ENCODE data around the gene OSBP. TPM values are rescaled to one million over a fixed set of nuclear protein-coding genes. Genes with fewer than 3 reads are reported as not detected.

OSBP gene
- total RNA-seq, 6 donors from 2014 or later = 24.4 to 52.6 (median 35.0) TPM

DNA sequence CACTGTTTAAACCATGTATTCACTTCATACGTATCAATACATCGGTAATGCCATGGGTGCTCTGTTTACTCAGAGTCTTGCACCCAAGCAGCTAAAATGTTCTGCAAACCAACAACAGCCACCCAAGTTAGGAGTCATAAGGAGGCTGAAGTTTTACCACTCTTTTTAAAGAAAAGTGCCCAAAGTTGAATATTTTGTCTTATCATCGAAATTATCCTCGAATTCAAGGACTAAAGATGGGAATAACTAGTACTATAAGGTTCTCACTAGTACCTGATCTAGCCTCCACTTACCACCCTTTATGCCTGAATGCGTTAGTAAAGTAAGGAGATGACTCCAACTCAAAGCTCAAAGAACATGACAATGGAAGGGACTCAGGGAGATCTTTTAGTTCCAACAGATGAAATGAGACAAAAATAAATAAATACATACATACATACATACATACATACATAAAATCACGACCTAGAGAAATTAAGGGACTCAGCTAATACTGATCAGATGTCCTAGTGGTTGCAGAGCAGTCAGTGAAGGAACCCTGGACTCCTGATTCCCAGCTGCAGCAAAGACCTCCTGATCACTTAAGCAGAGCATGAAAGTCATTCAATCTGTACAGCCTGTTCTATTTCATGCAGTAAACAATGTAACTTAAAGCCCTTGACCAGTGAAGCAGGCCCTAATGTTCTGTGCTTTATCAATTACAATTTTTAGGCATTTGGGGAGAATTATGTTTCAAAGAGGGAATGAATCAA lies 7.7 kb downstream of the OSBP start:
- 93 to 95% methylated on average over 6 of the region's 6 CpGs for WGBS, 2 donors
- Histone ChIP-seq H3K4me1 (peaks cover 16 to 19% (median 18%) of the 10 kb centered on the region in 4 donors), H3K4me3 (no peak overlapping the region), H3K27me3 (no peaks in the 10 kb centered on the region), H3K36me3 (peaks cover 29 to 78% (median 59%) of the 10 kb centered on the region in 4 donors), H3K27ac (no peak overlapping the region), H3K9me3 (no peaks in the 10 kb centered on the region)
- TF ChIP-seq EP300 (IDR thresholded peaks at IDR 0.05) (no peak), POLR2AphosphoS5 (IDR thresholded peaks at IDR 0.05) (no peak), POLR2A (IDR thresholded peaks at IDR 0.05) (no peak)
- TF ChIP-seq, protein P1, sequence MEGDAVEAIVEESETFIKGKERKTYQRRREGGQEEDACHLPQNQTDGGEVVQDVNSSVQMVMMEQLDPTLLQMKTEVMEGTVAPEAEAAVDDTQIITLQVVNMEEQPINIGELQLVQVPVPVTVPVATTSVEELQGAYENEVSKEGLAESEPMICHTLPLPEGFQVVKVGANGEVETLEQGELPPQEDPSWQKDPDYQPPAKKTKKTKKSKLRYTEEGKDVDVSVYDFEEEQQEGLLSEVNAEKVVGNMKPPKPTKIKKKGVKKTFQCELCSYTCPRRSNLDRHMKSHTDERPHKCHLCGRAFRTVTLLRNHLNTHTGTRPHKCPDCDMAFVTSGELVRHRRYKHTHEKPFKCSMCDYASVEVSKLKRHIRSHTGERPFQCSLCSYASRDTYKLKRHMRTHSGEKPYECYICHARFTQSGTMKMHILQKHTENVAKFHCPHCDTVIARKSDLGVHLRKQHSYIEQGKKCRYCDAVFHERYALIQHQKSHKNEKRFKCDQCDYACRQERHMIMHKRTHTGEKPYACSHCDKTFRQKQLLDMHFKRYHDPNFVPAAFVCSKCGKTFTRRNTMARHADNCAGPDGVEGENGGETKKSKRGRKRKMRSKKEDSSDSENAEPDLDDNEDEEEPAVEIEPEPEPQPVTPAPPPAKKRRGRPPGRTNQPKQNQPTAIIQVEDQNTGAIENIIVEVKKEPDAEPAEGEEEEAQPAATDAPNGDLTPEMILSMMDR (IDR thresholded peaks at IDR 0.05) = no peak
- DNase-seq (no peak), ATAC-seq (ENCODE audit: low FRiP score in 2 of 2) (no peak)

DNA sequence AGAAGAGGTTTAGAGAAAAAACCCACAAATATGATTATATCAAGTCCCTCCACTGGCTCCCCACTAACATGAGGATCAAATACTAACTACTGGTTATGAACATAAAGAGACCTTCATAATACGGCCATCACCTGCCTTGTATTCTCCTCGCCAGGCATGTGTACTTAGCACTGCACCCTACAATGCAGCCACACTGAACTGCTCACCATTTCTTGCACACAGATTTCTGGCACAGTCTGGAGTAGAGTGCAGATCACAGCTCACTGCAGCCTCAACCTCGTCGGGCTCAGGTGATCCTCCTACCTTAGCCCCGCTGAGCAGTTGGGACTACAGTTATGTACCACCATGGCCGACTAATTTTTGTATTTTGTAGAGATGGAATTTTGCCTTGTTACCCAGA lies 13.1 kb downstream of the OSBP start:
- ATAC-seq (ENCODE audit: low FRiP score in 2 of 2) (no peak), DNase-seq (no peak)
- WGBS, 2 donors = 96 to 98% methylated on average over 6 of the region's 6 CpGs
- Histone ChIP-seq H3K9me3 (no peaks in the 10 kb centered on the region), H3K36me3 (peaks cover 47 to 100% (median 84%) of the 10 kb centered on the region in 4 donors), H3K27ac (no peak overlapping the region), H3K4me1 (no peaks in the 10 kb centered on the region), H3K4me3 (no peak overlapping the region), H3K27me3 (no peaks in the 10 kb centered on the region)
- no peak for TF ChIP-seq POLR2AphosphoS5 (IDR thresholded peaks at IDR 0.05)
- TF ChIP-seq, protein P1 (IDR thresholded peaks at IDR 0.05) = no peak
- no peak for TF ChIP-seq EP300 (IDR thresholded peaks at IDR 0.05)
- no peak for TF ChIP-seq POLR2A (IDR thresholded peaks at IDR 0.05)

- 83 to 86% methylated on average over 4 of the region's 4 CpGs for WGBS, 2 donors
- Histone ChIP-seq H3K27ac (no peak overlapping the region), H3K4me3 (no peak overlapping the region), H3K36me3 (peaks cover 42 to 100% (median 83%) of the 10 kb centered on the region in 4 donors), H3K9me3 (no peaks in the 10 kb centered on the region), H3K27me3 (no peaks in the 10 kb centered on the region), H3K4me1 (no peaks in the 10 kb centered on the region)
- no peak for TF ChIP-seq POLR2A (IDR thresholded peaks at IDR 0.05)
- DNase-seq (no peak), ATAC-seq (ENCODE audit: low FRiP score in 2 of 2) (no peak)
Observed at GRCh38 chr11:59601788-59602187, 13.8 kb downstream of the OSBP start.

DNA sequence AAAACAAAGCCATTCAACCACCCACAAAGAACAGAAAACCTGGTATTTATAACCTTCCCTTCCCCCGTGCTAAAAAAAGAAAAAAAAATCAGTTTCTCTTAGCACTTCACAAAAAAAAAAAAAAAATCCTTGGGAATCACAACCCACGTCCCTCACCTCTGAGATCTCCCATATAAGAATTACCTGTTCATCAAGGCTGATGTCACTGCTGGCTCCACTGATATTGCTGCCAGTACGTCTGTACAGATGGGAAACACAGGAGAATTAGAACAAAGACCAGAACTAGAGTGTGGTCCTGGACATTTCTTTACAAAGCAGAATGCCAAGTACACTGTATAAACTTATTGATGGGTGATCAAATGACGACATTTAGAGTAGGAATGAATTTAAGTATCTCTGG lies 14.9 kb downstream of the OSBP start:
- TF ChIP-seq EP300 (IDR thresholded peaks at IDR 0.05) (no peak), POLR2A (IDR thresholded peaks at IDR 0.05) (no peak), POLR2AphosphoS5 (IDR thresholded peaks at IDR 0.05) (no peak)
- TF ChIP-seq, protein P1 (IDR thresholded peaks at IDR 0.05) = no peak
- H3K4me3 ChIP-seq = no peak overlapping the region
- ATAC-seq (ENCODE audit: low FRiP score in 2 of 2) (no peak), DNase-seq (no peak)
- no peak overlapping the region for H3K27ac ChIP-seq
- H3K4me1 ChIP-seq = no peaks in the 10 kb centered on the region
- 91 to 95% methylated on average over 4 of the region's 4 CpGs for WGBS, 2 donors
- peaks cover 41 to 100% (median 83%) of the 10 kb centered on the region in 4 donors for H3K36me3 ChIP-seq
- no peaks in the 10 kb centered on the region for H3K27me3 ChIP-seq
- H3K9me3 ChIP-seq = no peaks in the 10 kb centered on the region

DNA sequence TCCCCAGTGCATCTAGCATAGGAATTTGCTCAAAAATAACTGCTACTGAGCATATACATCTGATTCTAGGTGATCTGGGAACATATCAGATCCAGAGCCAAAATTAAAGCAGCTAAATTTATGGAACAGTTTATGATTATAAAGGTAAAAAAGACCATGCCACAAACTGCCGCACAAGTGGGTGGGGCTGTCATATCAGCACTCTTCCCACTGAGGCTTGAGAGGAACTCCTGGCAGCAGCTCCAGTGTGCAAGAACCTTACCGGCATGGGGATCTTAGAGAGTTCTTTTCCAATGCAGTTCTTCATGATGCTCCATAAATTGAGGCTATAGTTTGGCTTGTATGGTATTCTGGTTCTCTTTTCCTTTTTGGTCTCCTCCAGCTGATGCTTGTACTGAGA lies 15.3 kb downstream of the OSBP start:
- no peak for TF ChIP-seq EP300 (IDR thresholded peaks at IDR 0.05)
- TF ChIP-seq, protein P1 (IDR thresholded peaks at IDR 0.05) = no peak
- TF ChIP-seq POLR2A (IDR thresholded peaks at IDR 0.05) = no peak
- TF ChIP-seq POLR2AphosphoS5 (IDR thresholded peaks at IDR 0.05) = no peak

More for the DNA sequence above, 15.3 kb downstream of the OSBP start:
- Histone ChIP-seq H3K36me3 (peaks cover 41 to 100% (median 80%) of the 10 kb centered on the region in 4 donors), H3K9me3 (no peaks in the 10 kb centered on the region), H3K4me1 (no peaks in the 10 kb centered on the region), H3K27me3 (no peaks in the 10 kb centered on the region), H3K27ac (no peak overlapping the region), H3K4me3 (no peak overlapping the region)
- ATAC-seq (ENCODE audit: low FRiP score in 2 of 2) (no peak), DNase-seq (no peak)
- WGBS, 2 donors = 92 to 100% methylated on average over 2 of the region's 2 CpGs

Data from upper lobe of left lung (tissue), 6 donors.